Fibroblast of lung (primary cell): ENCODE data around the gene SPACDR. TPM values are rescaled to one million over a fixed set of nuclear protein-coding genes. Genes with fewer than 3 reads are reported as not detected.

ENCODE experiments used
- DNase-seq, 2 donors: peaks; one replicate each; pipeline versions ENCODE4 v3.0.0 to v3.0.0-alpha.2; 2010; ENCODE audit warnings: low read depth in 2 of 2
- H2AFZ ChIP-seq: 2 replicates; pipeline ENCODE4 v1.5.1; 2012; ENCODE audit warnings: low read length, control low read depth, inconsistent platforms
- H3K27ac ChIP-seq: 2 replicates; pipeline ENCODE4 v1.5.1; 2011; ENCODE audit warnings: low read length, control low read depth; ENCODE audit not compliant: insufficient read depth
- H3K27me3 ChIP-seq: 2 replicates; pipeline ENCODE4 v1.5.1; 2011; ENCODE audit warnings: mild to moderate bottlenecking, low read length; ENCODE audit not compliant: control insufficient read depth, insufficient read depth
- H3K36me3 ChIP-seq: 2 replicates; pipeline ENCODE4 v1.5.1; 2011; ENCODE audit warnings: low read length; ENCODE audit not compliant: control insufficient read depth, insufficient read depth
- H3K4me1 ChIP-seq: 2 replicates; pipeline ENCODE4 v1.5.1; 2011; ENCODE audit warnings: low read length; ENCODE audit not compliant: control insufficient read depth, insufficient read depth; ENCODE audit errors: extremely low read depth
- H3K4me2 ChIP-seq: 2 replicates; pipeline ENCODE4 v1.5.1; 2011; ENCODE audit warnings: low read length, control low read depth; ENCODE audit not compliant: insufficient read depth; ENCODE audit errors: extremely low read depth
- H3K4me3 ChIP-seq, 4 experiments: fragments of 200-600 bp in 1 of 4; sonication (generic) in 1 of 4; replicated peaks in 1 of 4; 2 replicates each; pipeline ENCODE4 v1.5.1; 2011 to 2016; ENCODE audit warnings: low read length in 4 of 4, low read depth in 3 of 4, mild to moderate bottlenecking in 3 of 4, control low read depth in 2 of 4, inconsistent platforms in 1 of 4, mixed read lengths in 1 of 4; ENCODE audit not compliant: insufficient read depth in 1 of 4; ENCODE audit errors: control extremely low read depth in 1 of 4
- H3K79me2 ChIP-seq: 2 replicates; pipeline ENCODE4 v1.5.1; 2012; ENCODE audit warnings: mild to moderate bottlenecking, low read length, inconsistent platforms; ENCODE audit not compliant: control insufficient read depth, insufficient read depth
- H3K9ac ChIP-seq: 2 replicates; pipeline ENCODE4 v1.5.1; 2011; ENCODE audit warnings: mild to moderate bottlenecking, low read length, control low read depth; ENCODE audit not compliant: insufficient read depth
- H3K9me3 ChIP-seq: 2 replicates; pipeline ENCODE4 v1.5.1; 2012; ENCODE audit warnings: low read depth, low read length; ENCODE audit not compliant: control insufficient read depth, insufficient read depth
- H4K20me1 ChIP-seq: 2 replicates; pipeline ENCODE4 v1.5.1; 2011; ENCODE audit warnings: low read length; ENCODE audit not compliant: control insufficient read depth, insufficient read depth; ENCODE audit errors: extremely low read depth
- EZH2 ChIP-seq: IDR thresholded peaks from 2 replicates; pipeline ENCODE4 v1.5.1; 2012; ENCODE audit warnings: low read length, control low read depth, mild to moderate bottlenecking; ENCODE audit errors: missing control alignments
- polyA plus RNA-seq, 2 donors: library from polyadenylated mRNA; depleted of rRNA in 1 of 2; stranded (reverse) in 1 of 2; unstranded in 1 of 2; fragments of >200 nt; gene quantifications; 2 replicates each; pipeline ENCODE4 v1.2.1, GENCODE V29; 2011 to 2012; ENCODE audit warnings: missing spikeins in 1 of 2
- total RNA-seq: library from RNA; depleted of rRNA; stranded (reverse); fragments of >200 nt; gene quantifications from 2 replicates; pipeline ENCODE4 v1.2.1, GENCODE V29; 2014
- TF ChIP-seq, protein P1 (sequence below), 2 donors: IDR thresholded peaks in 1 of 2; conservative IDR thresholded peaks in 1 of 2; 1 replicate in 1 of 2; 2 replicates in 1 of 2; pipeline ENCODE4 v1.5.1; 2011 to 2012; ENCODE audit warnings: low read length in 2 of 2, control low read depth in 1 of 2, inconsistent platforms in 1 of 2, low read depth in 1 of 2, mild to moderate bottlenecking in 1 of 2

SPACDR gene
- total and polyA plus RNA-seq, 2 donors (not counting 1 experiment from before 2014, with no cell fraction given), result 0.25 to 0.50 TPM

DNA sequence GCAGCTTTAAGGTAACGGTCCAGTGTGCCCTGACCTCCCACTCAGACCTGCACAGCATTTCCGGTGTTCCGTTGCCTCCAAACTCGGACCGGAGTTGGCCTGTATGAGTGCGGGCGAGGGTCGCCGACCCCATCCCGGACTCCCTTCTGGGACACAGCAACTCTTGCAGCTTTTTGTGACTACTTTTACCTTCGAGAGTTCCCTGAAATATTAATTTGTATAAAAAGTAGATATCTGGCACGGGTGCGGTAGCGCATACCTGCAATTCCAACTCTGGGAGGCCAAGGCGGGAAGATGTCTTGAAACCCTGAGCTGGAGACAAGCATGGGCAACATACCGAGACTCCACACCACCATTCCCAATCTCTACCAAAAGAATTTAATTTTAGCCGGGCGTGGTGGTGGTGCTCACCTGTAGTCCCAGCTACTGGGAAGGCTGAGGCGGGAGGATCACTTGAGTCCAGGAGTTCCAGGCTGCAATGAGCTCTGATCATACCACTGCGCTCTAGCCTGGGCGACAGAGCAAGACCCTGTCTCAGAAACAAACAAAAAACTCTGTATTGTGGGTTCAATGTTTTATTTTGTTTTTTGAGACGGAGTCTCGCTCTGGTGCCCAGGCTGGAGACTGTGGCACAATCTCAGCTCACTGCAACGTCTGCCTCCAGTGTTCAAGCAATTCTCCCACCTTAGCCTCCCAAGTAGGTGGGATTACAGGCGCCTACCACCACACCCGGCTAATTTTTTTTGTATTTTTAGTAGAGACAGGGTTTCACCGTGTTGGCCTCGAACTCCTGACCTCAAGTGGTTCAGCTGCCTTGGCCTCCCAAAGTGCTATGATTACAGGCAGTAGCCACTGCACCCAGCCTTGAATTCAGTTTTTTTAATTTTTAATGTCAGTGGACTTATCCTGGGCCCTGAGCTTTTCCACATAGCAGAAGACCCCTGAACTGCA is 26.6 kb downstream of the SPACDR start:
- Histone ChIP-seq H3K9ac (no peak overlapping the region), H3K4me3 (no peak overlapping the region), H3K79me2 (peaks cover 31% of the 10 kb centered on the region), H3K27ac (no peak overlapping the region), H3K36me3 (peaks cover 12% of the 10 kb centered on the region), H3K4me1 (peaks cover 8% of the 10 kb centered on the region), H2AFZ (no peak overlapping the region), H4K20me1 (no peaks in the 10 kb centered on the region), H3K9me3 (no peaks in the 10 kb centered on the region), H3K4me2 (no peak overlapping the region), H3K27me3 (no peaks in the 10 kb centered on the region)
- TF ChIP-seq EZH2, result no peak
- TF ChIP-seq, protein P1, sequence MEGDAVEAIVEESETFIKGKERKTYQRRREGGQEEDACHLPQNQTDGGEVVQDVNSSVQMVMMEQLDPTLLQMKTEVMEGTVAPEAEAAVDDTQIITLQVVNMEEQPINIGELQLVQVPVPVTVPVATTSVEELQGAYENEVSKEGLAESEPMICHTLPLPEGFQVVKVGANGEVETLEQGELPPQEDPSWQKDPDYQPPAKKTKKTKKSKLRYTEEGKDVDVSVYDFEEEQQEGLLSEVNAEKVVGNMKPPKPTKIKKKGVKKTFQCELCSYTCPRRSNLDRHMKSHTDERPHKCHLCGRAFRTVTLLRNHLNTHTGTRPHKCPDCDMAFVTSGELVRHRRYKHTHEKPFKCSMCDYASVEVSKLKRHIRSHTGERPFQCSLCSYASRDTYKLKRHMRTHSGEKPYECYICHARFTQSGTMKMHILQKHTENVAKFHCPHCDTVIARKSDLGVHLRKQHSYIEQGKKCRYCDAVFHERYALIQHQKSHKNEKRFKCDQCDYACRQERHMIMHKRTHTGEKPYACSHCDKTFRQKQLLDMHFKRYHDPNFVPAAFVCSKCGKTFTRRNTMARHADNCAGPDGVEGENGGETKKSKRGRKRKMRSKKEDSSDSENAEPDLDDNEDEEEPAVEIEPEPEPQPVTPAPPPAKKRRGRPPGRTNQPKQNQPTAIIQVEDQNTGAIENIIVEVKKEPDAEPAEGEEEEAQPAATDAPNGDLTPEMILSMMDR (conservative IDR thresholded peaks at IDR 0.05 in 1 of 2, IDR thresholded peaks at IDR 0.05 in 1 of 2; ENCODE audit: low read depth in 1 of 2, low read length in 2 of 2), result no peak
- no peak for DNase-seq

DNA sequence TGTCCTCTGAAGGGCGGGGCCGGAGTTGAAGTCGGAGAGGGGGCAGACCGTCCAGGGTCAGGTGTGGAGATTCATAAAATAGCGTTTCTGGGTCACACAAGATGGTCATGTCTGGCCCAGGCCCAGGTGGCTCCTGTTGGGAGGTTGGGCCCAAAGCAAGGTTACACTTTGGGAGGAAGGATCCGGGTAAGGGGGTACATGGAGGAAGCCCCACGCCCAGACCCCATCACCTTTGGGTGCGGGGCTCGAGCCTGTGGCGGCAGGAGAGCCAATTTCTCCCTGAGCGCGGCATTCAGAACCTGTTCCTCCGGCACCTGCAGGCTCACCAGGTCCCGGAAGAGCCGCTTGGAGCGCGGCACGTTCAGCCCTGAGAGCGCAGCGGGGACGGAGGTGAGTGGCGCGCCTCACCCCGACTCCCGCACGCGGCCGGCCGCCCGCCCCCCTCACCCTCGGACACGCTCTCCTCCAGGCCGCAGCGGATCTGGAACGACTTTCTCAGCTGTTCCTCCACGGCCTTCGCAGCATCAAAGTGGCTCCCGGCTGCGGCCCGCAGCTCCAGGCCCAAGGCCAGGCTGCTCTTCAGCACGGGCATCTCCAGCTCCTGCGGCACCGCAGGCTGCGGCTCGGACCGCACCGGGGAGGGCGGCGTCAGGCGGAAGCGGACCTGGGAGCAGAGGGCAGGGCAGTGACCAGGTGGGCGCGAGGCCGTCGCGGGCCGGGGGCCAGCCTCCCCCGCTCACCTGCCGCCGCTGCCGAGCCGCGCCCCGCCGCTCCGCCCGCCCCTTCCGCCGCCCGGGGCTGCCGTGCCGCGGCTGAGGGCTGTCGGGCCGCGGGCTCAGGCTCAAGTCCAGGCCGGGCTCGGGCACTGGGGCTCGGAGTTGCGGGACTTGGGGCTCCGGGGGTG is 28.4 kb downstream of the SPACDR start:
- peaks cover 48% of the 10 kb centered on the region for H3K79me2 ChIP-seq
- H3K4me2 ChIP-seq, result peak overlapping the region; percentile 89
- no peaks in the 10 kb centered on the region for H3K9me3 ChIP-seq
- peak overlapping the region; percentile 94 for H3K27ac ChIP-seq
- H3K9ac ChIP-seq, result peak overlapping the region; percentile 91
- peaks cover 11% of the 10 kb centered on the region for H3K4me1 ChIP-seq
- H3K27me3 ChIP-seq, result no peaks in the 10 kb centered on the region
- no peak overlapping the region for H2AFZ ChIP-seq
- no peaks in the 10 kb centered on the region for H4K20me1 ChIP-seq
- H3K36me3 ChIP-seq, result peaks cover 15% of the 10 kb centered on the region
- no peak for TF ChIP-seq EZH2
- TF ChIP-seq, protein P1 (conservative IDR thresholded peaks at IDR 0.05 in 1 of 2, IDR thresholded peaks at IDR 0.05 in 1 of 2; ENCODE audit: low read depth in 1 of 2, low read length in 2 of 2), result no peak
- peak overlapping the region; percentile 58 to 85 (median 76) for H3K4me3 ChIP-seq
- peak in 1 of 2 donors; percentile 33 for DNase-seq
